Renal cortical epithelial cell (primary cell): ENCODE data around the gene HSFX4. TPM values are rescaled to one million over a fixed set of nuclear protein-coding genes. Genes with fewer than 3 reads are reported as not detected.

ENCODE experiments used
- total RNA-seq: library from RNA; depleted of rRNA; stranded (reverse); fragments of >200 nt; gene quantifications from 2 replicates; pipeline ENCODE4 v1.2.3, GENCODE V29; 2014

HSFX4 gene
- total RNA-seq, 1 donor from 2014 or later, result not detected

Other genes with a start within 250 kb of the HSFX4 start
- gene MAGEA11, start 217.5 kb upstream of the HSFX4 start, total RNA-seq, result not detected in 2 replicates
- gene HSFX1, start 155.5 kb upstream of the HSFX4 start, total RNA-seq, result 0.35 and 2.2 TPM in 2 replicates
- gene MAGEA9, start 147.6 kb upstream of the HSFX4 start, total RNA-seq, result not detected in 2 replicates
- gene MAGEA8, start 48.4 kb upstream of the HSFX4 start, total RNA-seq, result not detected in 2 replicates
- 12.5 and 14.4 TPM in 2 replicates for gene EOLA2, start 8.9 kb downstream of the HSFX4 start, total RNA-seq